Endodermal cell (in vitro differentiated cells): ENCODE measurements around the gene ALDH4A1. TPM values are rescaled to one million over a fixed set of nuclear protein-coding genes. Genes with fewer than 3 reads are reported as not detected.

Experiments
- DNase-seq: peaks from one replicate; pipeline ENCODE4 v3.0.0-alpha.2; 2017
- H3K27ac ChIP-seq: 2 replicates; pipeline ENCODE4 v1.5.1; 2013; ENCODE audit warnings: mild to moderate bottlenecking, low read depth, low read length, moderate library complexity
- H3K27me3 ChIP-seq: 2 replicates; pipeline ENCODE4 v1.6.1; 2013; ENCODE audit warnings: mild to moderate bottlenecking, low read length, moderate library complexity; ENCODE audit not compliant: insufficient read depth, control insufficient read depth, poor library complexity, severe bottlenecking
- H3K36me3 ChIP-seq: 2 replicates; pipeline ENCODE4 v1.7.0; 2013; ENCODE audit warnings: mild to moderate bottlenecking, low read length, moderate library complexity; ENCODE audit not compliant: control insufficient read depth, insufficient read depth
- H3K4me1 ChIP-seq: one replicate; pipeline ENCODE4 v1.7.0; 2013; ENCODE audit warnings: low read length; ENCODE audit not compliant: control insufficient read depth, insufficient read depth
- H3K4me3 ChIP-seq: 2 replicates; pipeline ENCODE4 v1.5.1; 2013; ENCODE audit warnings: mild to moderate bottlenecking, low read length, moderate library complexity
- H3K9ac ChIP-seq: 2 replicates; pipeline ENCODE4 v1.6.1; 2013; ENCODE audit warnings: mild to moderate bottlenecking, low read length, moderate library complexity; ENCODE audit not compliant: poor library complexity, severe bottlenecking; ENCODE audit errors: extremely low read depth
- H3K9me3 ChIP-seq: 2 replicates; pipeline ENCODE4 v1.6.1; 2013; ENCODE audit warnings: mild to moderate bottlenecking, low read length, moderate library complexity; ENCODE audit not compliant: control insufficient read depth
- H3K27ac Mint-ChIP-seq: 2 replicates; pipeline ENCODE4 v1.8.0; 2020; ENCODE audit warnings: mixed read lengths
- H3K27me3 Mint-ChIP-seq: 2 replicates; pipeline ENCODE4 v1.8.0; 2021; ENCODE audit warnings: mild to moderate bottlenecking, mixed read lengths; ENCODE audit not compliant: insufficient read depth
- H3K36me3 Mint-ChIP-seq: 2 replicates; pipeline ENCODE4 v1.8.0; 2020; ENCODE audit warnings: low read depth, mixed read lengths
- H3K4me1 Mint-ChIP-seq: 2 replicates; pipeline ENCODE4 v1.8.0; 2020; ENCODE audit warnings: mixed read lengths
- H3K4me3 Mint-ChIP-seq: 2 replicates; pipeline ENCODE4 v1.8.0; 2020; ENCODE audit warnings: mild to moderate bottlenecking, moderate library complexity, mixed read lengths
- H3K9me3 Mint-ChIP-seq: 2 replicates; pipeline ENCODE4 v1.8.0; 2020; ENCODE audit warnings: mild to moderate bottlenecking, mixed read lengths
- CTCF ChIP-seq: fragments of 200-600 bp; sonication (generic); conservative IDR thresholded peaks from 2 replicates; pipeline ENCODE4 v1.5.0; 2021; ENCODE audit warnings: antibody characterized with exemption, mild to moderate bottlenecking
- WGBS, 2 experiments: methylation state at CpG; one replicate each; pipeline versions ENCODE4 v1.1.5 to v1.1.7; 2013; ENCODE audit warnings: missing lambda C conversion rate in 2 of 2, mixed read lengths in 1 of 2; ENCODE audit not compliant: insufficient coverage in 1 of 2, insufficient read length in 1 of 2; 5-methylcytosine and 5-hydroxymethylcytosine counted together
- total RNA-seq, 2 donors: library from RNA; stranded (reverse); fragmentation: NEBNext Ultra II Directional in 1 of 2; extraction: Animal tissue kit (Norgen Biotek cat#: 25700) in 1 of 2; gene quantifications; 2 replicates in 1 of 2; 3 replicates in 1 of 2; pipeline ENCODE4 v1.2.1, GENCODE V29; 2021

The ALDH4A1 gene
- total RNA-seq, 2 donors from 2014 or later: 7.6 to 18.7 TPM

DNA sequence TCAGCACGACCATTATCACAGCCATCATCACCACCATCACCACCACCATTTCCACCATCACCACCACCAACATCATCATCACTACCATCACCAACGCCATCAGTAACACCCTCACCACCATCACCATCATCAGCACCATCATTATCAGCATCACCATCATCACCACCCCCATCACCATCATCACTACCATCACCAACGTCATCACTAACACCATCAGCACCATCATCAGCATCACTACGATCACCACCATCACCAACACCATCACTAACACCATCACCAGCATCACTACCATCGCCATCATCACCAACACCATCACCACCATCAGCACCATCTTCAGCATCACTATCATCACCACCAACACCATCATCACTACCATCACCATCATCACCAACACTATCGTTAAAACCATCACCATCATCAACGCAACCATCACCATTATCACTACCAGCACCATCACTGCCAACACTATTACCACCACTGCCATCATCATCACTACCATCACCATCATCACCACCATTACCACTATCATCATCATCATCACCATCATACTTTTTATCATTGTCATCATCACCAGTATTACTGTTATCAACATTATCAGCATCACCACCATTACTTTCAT lies 44.2 kb downstream of the ALDH4A1 start:
- H3K27me3 Mint-ChIP-seq: peaks cover 17% of the 10 kb centered on the region
- H3K9me3 Mint-ChIP-seq: no peaks in the 10 kb centered on the region
- no peak for TF ChIP-seq CTCF
- Histone ChIP-seq H3K4me1 (no peaks in the 10 kb centered on the region), H3K36me3 (no peaks in the 10 kb centered on the region), H3K9me3 (no peaks in the 10 kb centered on the region), H3K9ac (no peak overlapping the region), H3K27me3 (peaks cover 30% of the 10 kb centered on the region), H3K4me3 (no peak overlapping the region), H3K27ac (no peak overlapping the region)
- no peak for DNase-seq
- no peaks in the 10 kb centered on the region for H3K4me1 Mint-ChIP-seq
- H3K27ac Mint-ChIP-seq: no peak overlapping the region
- no peak overlapping the region for H3K4me3 Mint-ChIP-seq
- WGBS, 2 experiments: 87 to 90% methylated on average over 5 to 7 of the region's 7 CpGs
- no peaks in the 10 kb centered on the region for H3K36me3 Mint-ChIP-seq

DNA sequence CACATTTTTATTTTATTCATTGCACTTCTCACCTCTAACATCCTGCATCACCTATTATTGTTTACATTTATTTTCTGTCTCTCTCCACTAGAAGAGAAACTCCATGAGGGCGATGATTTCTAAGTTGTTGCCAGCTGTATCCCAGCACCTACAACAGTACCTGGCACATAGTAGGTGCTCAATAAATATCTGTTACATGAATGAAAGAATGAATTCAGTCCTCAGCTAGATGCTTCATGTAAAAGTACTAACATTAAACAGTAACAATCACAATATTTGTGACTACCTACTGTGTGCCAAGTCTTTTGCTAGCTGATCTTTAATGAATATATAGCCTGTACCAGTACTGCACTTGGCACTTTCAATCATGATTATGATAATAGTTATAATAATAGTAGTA lies 45.9 kb downstream of the ALDH4A1 start:
- no peak overlapping the region for H3K9ac ChIP-seq
- H3K4me3 Mint-ChIP-seq: no peak overlapping the region
- no peaks in the 10 kb centered on the region for H3K36me3 Mint-ChIP-seq
- H3K4me1 ChIP-seq: no peaks in the 10 kb centered on the region
- no peak overlapping the region for H3K4me3 ChIP-seq
- H3K9me3 Mint-ChIP-seq: no peaks in the 10 kb centered on the region
- peaks cover 17% of the 10 kb centered on the region for H3K27me3 Mint-ChIP-seq
- DNase-seq: no peak
- H3K36me3 ChIP-seq: no peaks in the 10 kb centered on the region
- no peaks in the 10 kb centered on the region for H3K4me1 Mint-ChIP-seq
- no peak for TF ChIP-seq CTCF
- WGBS, 2 experiments: 89% methylated on average over 1 of the region's 1 CpG; no CpG with 5 or more reads in 1 of the 2 experiments
- H3K27ac Mint-ChIP-seq: no peak overlapping the region
- H3K27ac ChIP-seq: no peak overlapping the region
- no peaks in the 10 kb centered on the region for H3K9me3 ChIP-seq
- H3K27me3 ChIP-seq: peaks cover 46% of the 10 kb centered on the region

DNA sequence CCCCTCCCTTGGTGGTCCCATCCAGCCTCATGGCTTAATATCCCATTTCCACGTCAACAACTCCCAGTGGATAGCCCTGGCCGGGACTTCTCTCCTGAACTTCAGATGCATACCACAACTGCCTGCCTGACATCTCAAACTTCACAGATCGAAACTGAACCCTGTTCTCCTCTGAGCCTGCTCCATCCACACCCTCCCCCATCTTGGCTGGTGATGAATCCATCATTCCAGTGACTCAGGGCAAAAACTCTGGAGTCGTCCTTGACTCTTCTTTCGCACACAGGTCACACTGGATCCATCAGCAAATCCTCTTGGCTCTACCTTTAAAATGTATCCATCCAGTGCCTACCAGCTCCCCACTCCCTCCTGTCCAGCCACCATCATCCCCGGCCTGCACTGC lies 46.8 kb downstream of the ALDH4A1 start:
- no peak overlapping the region for H3K4me3 Mint-ChIP-seq
- Histone ChIP-seq H3K27me3 (peaks cover 55% of the 10 kb centered on the region), H3K4me3 (no peak overlapping the region), H3K36me3 (no peaks in the 10 kb centered on the region), H3K4me1 (no peaks in the 10 kb centered on the region), H3K27ac (no peak overlapping the region), H3K9me3 (no peaks in the 10 kb centered on the region), H3K9ac (no peak overlapping the region)
- no peak overlapping the region for H3K27ac Mint-ChIP-seq
- H3K36me3 Mint-ChIP-seq: no peaks in the 10 kb centered on the region
- no peaks in the 10 kb centered on the region for H3K4me1 Mint-ChIP-seq
- WGBS, 2 experiments: 86 to 97% methylated on average over 4 to 6 of the region's 6 CpGs
- H3K27me3 Mint-ChIP-seq: peaks cover 17% of the 10 kb centered on the region
- no peak for DNase-seq
- H3K9me3 Mint-ChIP-seq: no peaks in the 10 kb centered on the region
- no peak for TF ChIP-seq CTCF
